SK-N-SH treated with all-trans-retinoic acid at 6 μM for 48 hours (cell line): ENCODE measurements around the gene GSKIP.

Source experiments
- ATAC-seq: fragments of 200-7000 bp; cut with Tn5 transposase; 3 replicates; pipeline ENCODE4 v1.9.1; 2020; ENCODE audit warnings: mild to moderate bottlenecking, moderate library complexity
- ARNTL ChIP-seq: fragments of 450-650 bp; formaldehyde crosslinking; IDR thresholded peaks from 2 replicates; pipeline ENCODE4 v1.5.0; 2020; ENCODE audit warnings: low read depth, mild to moderate bottlenecking, moderate library complexity, borderline replicate concordance
- CSDC2 ChIP-seq: fragments of 250-450 bp; sonication (Bioruptor Pico); IDR thresholded peaks from 2 replicates; pipeline ENCODE4 v1.5.0; 2020; ENCODE audit warnings: mild to moderate bottlenecking, moderate library complexity
- ESRRG ChIP-seq: fragments of 250-450 bp; sonication (Bioruptor Pico); IDR thresholded peaks from 2 replicates; pipeline ENCODE4 v1.6.1; 2021; ENCODE audit warnings: mild to moderate bottlenecking
- GLIS3 ChIP-seq: fragments of 250-450 bp; sonication (Bioruptor Pico); IDR thresholded peaks from 2 replicates; pipeline ENCODE4 v1.5.0; 2020; ENCODE audit warnings: mild to moderate bottlenecking, moderate library complexity
- OSR1 ChIP-seq: fragments of 250-450 bp; sonication (Bioruptor Pico); IDR thresholded peaks from 2 replicates; pipeline ENCODE4 v1.8.0; 2022; ENCODE audit warnings: moderate library complexity, mild to moderate bottlenecking, inconsistent platforms
- PPARA ChIP-seq: fragments of 250-450 bp; sonication (Bioruptor Pico); IDR thresholded peaks from 2 replicates; pipeline ENCODE4 v1.5.0; 2020; ENCODE audit warnings: mild to moderate bottlenecking, borderline replicate concordance
- RARB ChIP-seq: fragments of 250-450 bp; sonication (Bioruptor Pico); IDR thresholded peaks from 2 replicates; pipeline ENCODE4 v1.8.0; 2021; ENCODE audit warnings: mild to moderate bottlenecking, moderate library complexity
- SNAI2 ChIP-seq: fragments of 250-450 bp; sonication (Bioruptor Pico); IDR thresholded peaks from 2 replicates; pipeline ENCODE4 v1.5.0; 2020; ENCODE audit warnings: mild to moderate bottlenecking, moderate library complexity
- ZC3H10 ChIP-seq: fragments of 250-450 bp; sonication (Bioruptor Pico); IDR thresholded peaks from 2 replicates; pipeline ENCODE4 v1.5.1; 2021; ENCODE audit warnings: mild to moderate bottlenecking, moderate library complexity
- ZFP3 ChIP-seq: fragments of 250-450 bp; sonication (Bioruptor Pico); IDR thresholded peaks from 2 replicates; pipeline ENCODE4 v1.5.0; 2020; ENCODE audit warnings: mild to moderate bottlenecking, moderate library complexity
- ZNF565 ChIP-seq: fragments of 450-650 bp; formaldehyde crosslinking; conservative IDR thresholded peaks from 2 replicates; pipeline ENCODE4 v1.5.0; 2020; ENCODE audit warnings: low read depth, mild to moderate bottlenecking, moderate library complexity
- ZNF70 ChIP-seq: fragments of 450-650 bp; formaldehyde crosslinking; IDR thresholded peaks from 2 replicates; pipeline ENCODE4 v1.5.0; 2020; ENCODE audit warnings: mild to moderate bottlenecking, moderate library complexity
- ZNF8 ChIP-seq: fragments of 450-650 bp; formaldehyde crosslinking; IDR thresholded peaks from 2 replicates; pipeline ENCODE4 v1.5.0; 2020; ENCODE audit warnings: mild to moderate bottlenecking, moderate library complexity
- TF ChIP-seq, protein P1 (sequence below): fragments of 250-450 bp; sonication (Bioruptor Pico); IDR thresholded peaks from 2 replicates; pipeline ENCODE4 v1.5.0; 2020; ENCODE audit warnings: mild to moderate bottlenecking, moderate library complexity
- TF ChIP-seq, protein P2 (sequence below): fragments of 250-450 bp; sonication (Bioruptor Pico); IDR thresholded peaks from 2 replicates; pipeline ENCODE4 v1.8.0; 2021; ENCODE audit warnings: low read depth, mild to moderate bottlenecking, moderate library complexity, borderline replicate concordance
- TF ChIP-seq, protein P3 (sequence below): fragments of 250-450 bp; sonication (Bioruptor Pico); IDR thresholded peaks from 2 replicates; pipeline ENCODE4 v1.5.1; 2021; ENCODE audit warnings: mild to moderate bottlenecking, moderate library complexity
- TF ChIP-seq, protein P4 (sequence below): fragments of 250-450 bp; sonication (Bioruptor Pico); IDR thresholded peaks from 2 replicates; pipeline ENCODE4 v1.8.0; 2020; ENCODE audit warnings: mild to moderate bottlenecking, moderate library complexity, borderline replicate concordance
- TF ChIP-seq, protein P5 (sequence below): fragments of 250-450 bp; sonication (Bioruptor Pico); IDR thresholded peaks from 2 replicates; pipeline ENCODE4 v1.5.1; 2020; ENCODE audit warnings: low read depth, mild to moderate bottlenecking, moderate library complexity

The GSKIP gene

DNA sequence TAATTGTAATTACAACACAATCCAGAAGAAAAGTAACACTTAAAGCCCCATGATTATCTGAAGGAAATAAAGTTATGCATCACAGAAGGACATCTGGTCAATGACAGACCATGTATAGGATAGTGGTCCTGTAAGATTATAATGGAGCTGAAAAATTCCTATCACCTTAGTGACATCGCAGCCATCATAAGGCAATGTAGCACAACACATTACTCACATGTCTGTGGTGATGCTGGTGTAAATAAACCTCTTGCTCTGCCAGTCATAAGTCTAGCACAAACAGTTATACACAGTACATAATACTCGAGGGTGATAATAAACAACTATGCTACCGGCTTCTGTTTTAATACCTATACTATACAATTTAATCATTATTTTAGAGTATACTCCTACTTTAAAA lies 11.3 kb upstream of the GSKIP start:
- ATAC-seq, result no peak
- TF ChIP-seq GLIS3 (CRISPR knock-in tag) (no peak), ZNF565 (CRISPR knock-in tag) (no peak), RARB (CRISPR knock-in tag) (no peak), SNAI2 (CRISPR knock-in tag) (no peak), OSR1 (CRISPR knock-in tag) (no peak), CSDC2 (no peak)
- TF ChIP-seq, protein P1, sequence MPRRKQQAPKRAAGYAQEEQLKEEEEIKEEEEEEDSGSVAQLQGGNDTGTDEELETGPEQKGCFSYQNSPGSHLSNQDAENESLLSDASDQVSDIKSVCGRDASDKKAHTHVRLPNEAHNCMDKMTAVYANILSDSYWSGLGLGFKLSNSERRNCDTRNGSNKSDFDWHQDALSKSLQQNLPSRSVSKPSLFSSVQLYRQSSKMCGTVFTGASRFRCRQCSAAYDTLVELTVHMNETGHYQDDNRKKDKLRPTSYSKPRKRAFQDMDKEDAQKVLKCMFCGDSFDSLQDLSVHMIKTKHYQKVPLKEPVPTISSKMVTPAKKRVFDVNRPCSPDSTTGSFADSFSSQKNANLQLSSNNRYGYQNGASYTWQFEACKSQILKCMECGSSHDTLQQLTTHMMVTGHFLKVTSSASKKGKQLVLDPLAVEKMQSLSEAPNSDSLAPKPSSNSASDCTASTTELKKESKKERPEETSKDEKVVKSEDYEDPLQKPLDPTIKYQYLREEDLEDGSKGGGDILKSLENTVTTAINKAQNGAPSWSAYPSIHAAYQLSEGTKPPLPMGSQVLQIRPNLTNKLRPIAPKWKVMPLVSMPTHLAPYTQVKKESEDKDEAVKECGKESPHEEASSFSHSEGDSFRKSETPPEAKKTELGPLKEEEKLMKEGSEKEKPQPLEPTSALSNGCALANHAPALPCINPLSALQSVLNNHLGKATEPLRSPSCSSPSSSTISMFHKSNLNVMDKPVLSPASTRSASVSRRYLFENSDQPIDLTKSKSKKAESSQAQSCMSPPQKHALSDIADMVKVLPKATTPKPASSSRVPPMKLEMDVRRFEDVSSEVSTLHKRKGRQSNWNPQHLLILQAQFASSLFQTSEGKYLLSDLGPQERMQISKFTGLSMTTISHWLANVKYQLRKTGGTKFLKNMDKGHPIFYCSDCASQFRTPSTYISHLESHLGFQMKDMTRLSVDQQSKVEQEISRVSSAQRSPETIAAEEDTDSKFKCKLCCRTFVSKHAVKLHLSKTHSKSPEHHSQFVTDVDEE (CRISPR knock-in tag), result no peak
- TF ChIP-seq, protein P2, sequence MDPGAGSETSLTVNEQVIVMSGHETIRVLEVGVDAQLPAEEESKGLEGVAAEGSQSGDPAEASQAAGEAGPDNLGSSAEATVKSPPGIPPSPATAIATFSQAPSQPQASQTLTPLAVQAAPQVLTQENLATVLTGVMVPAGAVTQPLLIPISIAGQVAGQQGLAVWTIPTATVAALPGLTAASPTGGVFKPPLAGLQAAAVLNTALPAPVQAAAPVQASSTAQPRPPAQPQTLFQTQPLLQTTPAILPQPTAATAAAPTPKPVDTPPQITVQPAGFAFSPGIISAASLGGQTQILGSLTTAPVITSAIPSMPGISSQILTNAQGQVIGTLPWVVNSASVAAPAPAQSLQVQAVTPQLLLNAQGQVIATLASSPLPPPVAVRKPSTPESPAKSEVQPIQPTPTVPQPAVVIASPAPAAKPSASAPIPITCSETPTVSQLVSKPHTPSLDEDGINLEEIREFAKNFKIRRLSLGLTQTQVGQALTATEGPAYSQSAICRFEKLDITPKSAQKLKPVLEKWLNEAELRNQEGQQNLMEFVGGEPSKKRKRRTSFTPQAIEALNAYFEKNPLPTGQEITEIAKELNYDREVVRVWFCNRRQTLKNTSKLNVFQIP, result no peak
- TF ChIP-seq, protein P3, sequence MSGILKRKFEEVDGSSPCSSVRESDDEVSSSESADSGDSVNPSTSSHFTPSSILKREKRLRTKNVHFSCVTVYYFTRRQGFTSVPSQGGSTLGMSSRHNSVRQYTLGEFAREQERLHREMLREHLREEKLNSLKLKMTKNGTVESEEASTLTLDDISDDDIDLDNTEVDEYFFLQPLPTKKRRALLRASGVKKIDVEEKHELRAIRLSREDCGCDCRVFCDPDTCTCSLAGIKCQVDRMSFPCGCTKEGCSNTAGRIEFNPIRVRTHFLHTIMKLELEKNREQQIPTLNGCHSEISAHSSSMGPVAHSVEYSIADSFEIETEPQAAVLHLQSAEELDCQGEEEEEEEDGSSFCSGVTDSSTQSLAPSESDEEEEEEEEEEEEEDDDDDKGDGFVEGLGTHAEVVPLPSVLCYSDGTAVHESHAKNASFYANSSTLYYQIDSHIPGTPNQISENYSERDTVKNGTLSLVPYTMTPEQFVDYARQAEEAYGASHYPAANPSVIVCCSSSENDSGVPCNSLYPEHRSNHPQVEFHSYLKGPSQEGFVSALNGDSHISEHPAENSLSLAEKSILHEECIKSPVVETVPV (CRISPR knock-in tag), result no peak

DNA sequence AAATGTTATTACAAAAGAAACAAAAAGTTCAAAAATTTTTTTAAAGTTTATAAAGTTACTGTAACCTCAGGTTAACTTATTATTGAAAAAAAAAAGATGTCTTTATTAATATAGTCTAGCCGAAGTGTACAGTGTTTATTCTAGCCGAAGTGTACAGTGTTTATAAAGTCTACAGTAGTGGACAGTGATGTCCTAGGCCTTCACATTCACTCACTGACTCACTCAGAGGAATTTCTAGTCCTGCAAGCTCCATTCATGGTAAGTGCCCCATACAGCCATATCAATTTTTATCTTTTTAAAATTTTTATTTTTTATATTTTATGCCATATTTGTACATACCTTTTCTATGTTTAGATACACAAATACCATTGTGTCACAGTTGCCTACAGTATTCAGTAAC lies 10.6 kb upstream of the GSKIP start:
- no peak for ATAC-seq
- TF ChIP-seq CSDC2, result no peak

DNA sequence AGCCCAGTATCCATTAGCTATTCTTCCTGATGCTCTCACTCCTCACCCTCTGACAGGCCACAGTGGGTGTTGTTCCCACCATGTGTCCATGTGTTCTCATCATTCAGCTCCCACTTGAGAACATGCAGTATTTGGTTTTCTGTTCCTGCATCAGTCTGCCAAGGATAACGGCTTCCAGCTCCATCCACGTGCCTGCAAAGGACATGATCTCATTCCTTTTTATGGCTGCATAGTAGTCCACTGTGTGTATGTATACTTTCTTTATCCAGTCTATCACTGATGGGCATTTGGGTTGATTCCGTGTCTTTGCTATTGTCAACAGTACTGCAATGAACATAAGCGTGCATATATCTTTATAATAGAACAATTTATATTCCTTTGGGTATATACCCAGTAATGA lies 9.1 kb upstream of the GSKIP start:
- no peak for ATAC-seq
- TF ChIP-seq ZFP3 (CRISPR knock-in tag) (no peak), PPARA (CRISPR knock-in tag) (no peak), ARNTL (CRISPR knock-in tag) (no peak), CSDC2 (no peak), ZNF565 (CRISPR knock-in tag) (no peak), ESRRG (CRISPR knock-in tag) (no peak), SNAI2 (CRISPR knock-in tag) (no peak), ZNF70 (CRISPR knock-in tag) (no peak), ZNF8 (CRISPR knock-in tag) (no peak), ZC3H10 (no peak)
- TF ChIP-seq, protein P4, sequence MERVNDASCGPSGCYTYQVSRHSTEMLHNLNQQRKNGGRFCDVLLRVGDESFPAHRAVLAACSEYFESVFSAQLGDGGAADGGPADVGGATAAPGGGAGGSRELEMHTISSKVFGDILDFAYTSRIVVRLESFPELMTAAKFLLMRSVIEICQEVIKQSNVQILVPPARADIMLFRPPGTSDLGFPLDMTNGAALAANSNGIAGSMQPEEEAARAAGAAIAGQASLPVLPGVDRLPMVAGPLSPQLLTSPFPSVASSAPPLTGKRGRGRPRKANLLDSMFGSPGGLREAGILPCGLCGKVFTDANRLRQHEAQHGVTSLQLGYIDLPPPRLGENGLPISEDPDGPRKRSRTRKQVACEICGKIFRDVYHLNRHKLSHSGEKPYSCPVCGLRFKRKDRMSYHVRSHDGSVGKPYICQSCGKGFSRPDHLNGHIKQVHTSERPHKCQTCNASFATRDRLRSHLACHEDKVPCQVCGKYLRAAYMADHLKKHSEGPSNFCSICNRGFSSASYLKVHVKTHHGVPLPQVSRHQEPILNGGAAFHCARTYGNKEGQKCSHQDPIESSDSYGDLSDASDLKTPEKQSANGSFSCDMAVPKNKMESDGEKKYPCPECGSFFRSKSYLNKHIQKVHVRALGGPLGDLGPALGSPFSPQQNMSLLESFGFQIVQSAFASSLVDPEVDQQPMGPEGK (CRISPR knock-in tag), result no peak
- TF ChIP-seq, protein P5, sequence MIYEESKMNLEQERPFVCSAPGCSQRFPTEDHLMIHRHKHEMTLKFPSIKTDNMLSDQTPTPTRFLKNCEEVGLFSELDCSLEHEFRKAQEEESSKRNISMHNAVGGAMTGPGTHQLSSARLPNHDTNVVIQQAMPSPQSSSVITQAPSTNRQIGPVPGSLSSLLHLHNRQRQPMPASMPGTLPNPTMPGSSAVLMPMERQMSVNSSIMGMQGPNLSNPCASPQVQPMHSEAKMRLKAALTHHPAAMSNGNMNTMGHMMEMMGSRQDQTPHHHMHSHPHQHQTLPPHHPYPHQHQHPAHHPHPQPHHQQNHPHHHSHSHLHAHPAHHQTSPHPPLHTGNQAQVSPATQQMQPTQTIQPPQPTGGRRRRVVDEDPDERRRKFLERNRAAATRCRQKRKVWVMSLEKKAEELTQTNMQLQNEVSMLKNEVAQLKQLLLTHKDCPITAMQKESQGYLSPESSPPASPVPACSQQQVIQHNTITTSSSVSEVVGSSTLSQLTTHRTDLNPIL (CRISPR knock-in tag), result no peak
- TF ChIP-seq, protein P2, result no peak

DNA sequence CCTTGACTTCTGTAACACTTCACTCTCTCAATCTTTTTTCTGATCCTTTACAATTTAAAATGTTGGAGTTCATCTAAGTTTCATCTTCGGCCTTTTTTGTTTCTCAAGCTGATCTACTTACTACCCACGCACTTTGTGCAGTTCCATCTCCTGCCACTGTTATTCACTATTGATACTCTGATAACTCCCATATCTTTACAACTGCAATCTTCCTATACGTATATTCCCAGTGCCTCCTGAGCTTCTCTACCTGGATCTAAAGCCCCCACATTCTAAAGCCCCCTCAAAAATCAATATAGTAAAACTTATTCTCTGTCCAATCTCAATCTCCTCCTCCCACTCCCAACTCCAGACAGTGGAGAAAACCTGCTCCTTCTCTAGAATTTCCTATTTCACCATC lies 6.1 kb upstream of the GSKIP start:
- no peak for TF ChIP-seq ZNF8 (CRISPR knock-in tag)
- no peak for TF ChIP-seq ESRRG (CRISPR knock-in tag)
- TF ChIP-seq OSR1 (CRISPR knock-in tag), result no peak

More for the DNA sequence above, 6.1 kb upstream of the GSKIP start:
- peak; percentile 39; the same call in 1 of the 3 replicates for ATAC-seq
